ENCODE data around the gene PDE6H.

Gene PDE6H

DNA sequence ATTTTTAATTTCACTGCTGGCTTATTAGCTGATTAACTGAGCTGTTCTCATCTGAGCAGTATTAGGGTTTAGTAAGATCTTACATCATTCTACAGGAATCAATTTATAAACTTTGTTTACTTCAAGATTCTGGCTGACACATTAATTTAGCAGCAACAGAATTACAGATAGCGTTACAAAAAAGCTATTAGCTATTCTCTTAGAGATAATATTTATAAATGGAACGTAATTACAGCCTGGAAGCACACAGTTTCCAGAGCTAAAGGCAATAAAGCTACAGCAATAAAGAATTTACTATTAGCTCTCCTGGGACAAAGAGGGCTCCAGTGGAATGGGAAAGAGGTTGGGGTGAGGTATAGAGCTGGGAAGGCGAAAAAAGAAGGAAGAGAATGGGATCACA, 34.7 kb downstream of the PDE6H start:
- DNase-seq = no peak

DNA sequence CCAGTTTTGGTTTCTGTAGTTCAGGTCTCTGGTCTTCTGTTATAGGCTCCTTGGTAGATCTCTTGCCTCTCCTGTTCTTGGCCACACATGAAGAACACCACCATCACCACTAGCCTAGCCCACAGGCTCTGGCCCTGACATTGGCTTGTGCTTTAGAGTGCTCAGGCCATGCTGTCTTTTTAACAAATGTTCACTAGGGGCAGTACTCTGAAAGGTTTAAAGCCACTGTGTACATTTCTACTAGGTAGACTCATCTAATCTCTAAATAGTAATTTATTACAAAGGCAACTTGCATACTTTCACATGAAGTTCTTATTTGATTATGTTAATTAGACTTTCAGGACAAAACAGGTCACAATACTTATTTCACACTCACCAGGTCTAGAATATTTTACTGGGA, 38.3 kb downstream of the PDE6H start:
- DNase-seq = no peak

DNA sequence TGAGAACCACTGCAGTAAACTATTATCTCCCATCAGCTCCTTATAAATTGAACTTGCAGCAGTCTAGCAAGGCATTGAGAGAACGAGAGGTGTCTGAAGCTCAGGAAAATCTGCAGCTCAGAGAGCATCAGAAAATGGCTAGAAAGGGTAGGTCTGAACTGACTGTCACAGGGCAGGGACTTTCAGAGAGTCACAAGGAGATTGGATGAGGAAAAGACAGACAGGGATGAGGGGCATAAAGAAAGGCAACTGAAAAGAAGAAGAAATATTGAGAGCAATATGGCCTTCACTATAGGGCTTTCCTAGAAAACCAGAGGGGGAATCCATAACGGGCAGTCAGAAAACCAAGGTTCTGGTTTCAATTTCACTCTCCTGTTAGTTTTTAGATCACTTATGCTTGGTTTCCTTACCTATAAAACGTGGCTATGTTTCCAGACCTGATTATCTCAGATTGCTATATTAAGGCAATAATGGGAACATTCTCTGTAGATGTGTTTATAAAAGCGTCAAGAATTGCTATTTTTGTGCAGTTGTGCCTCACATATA, 40.9 kb downstream of the PDE6H start:
- no peak for DNase-seq

DNA sequence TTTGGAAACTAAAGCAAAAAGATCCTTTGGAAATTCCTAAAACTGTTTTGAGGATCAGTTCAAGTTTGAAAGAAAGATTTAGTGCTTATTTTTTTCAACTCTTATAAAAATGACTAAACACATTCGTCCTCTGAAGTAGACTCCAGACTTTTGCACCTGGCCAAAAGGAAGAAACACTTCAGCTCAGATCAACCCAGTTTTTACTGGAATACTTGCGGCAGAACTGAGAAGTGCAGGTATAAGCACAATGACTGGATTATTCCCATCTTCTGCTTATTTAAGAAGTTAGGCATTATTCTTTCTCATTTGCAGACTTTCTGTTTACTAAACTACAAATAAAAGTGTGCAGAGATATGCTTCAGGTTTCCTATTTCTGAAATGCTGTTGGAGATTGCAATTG, 41.9 kb downstream of the PDE6H start:
- DNase-seq = no peak

DNA sequence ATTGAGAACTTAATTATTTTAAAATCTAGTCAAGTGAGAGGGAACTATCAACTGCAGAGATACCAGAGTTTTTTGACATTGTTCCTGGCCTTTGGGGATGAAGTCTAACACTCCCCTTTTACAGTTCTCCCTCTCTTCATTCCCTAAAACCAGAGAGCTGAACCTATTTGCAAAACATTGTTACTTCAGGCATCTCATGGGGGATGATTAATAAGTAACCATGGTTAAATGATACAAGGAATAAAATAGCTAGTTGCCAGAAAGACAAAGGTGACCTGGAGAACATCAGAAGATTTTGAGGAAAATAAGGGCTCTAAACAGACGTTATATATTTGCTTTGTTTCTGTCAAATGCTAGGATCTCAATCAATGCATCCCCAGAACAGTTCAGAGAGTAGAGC, 42.3 kb downstream of the PDE6H start:
- DNase-seq = no peak

DNA sequence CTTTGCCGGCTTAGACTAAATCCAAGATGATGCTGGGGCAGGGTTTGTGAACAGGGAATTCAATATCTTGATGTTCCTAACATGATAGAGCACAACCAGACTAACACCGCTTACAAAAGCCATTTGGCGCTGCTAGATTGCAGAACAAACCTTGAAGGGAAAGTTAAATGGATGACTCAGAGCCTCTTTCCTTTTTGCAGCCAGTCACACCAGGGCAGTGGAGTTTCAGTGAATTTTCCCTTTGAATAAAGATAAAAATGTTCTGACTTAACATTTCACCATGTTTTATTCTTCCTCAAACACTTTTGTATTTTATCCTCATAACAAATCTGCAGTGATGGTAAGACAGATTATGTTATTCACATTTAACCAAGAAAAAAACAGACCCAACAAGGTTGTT, 47.3 kb downstream of the PDE6H start:
- no peak for DNase-seq

Data from retina (tissue), 1 donor.